ENCODE results near the gene FBXL14.

Gene FBXL14

DNA sequence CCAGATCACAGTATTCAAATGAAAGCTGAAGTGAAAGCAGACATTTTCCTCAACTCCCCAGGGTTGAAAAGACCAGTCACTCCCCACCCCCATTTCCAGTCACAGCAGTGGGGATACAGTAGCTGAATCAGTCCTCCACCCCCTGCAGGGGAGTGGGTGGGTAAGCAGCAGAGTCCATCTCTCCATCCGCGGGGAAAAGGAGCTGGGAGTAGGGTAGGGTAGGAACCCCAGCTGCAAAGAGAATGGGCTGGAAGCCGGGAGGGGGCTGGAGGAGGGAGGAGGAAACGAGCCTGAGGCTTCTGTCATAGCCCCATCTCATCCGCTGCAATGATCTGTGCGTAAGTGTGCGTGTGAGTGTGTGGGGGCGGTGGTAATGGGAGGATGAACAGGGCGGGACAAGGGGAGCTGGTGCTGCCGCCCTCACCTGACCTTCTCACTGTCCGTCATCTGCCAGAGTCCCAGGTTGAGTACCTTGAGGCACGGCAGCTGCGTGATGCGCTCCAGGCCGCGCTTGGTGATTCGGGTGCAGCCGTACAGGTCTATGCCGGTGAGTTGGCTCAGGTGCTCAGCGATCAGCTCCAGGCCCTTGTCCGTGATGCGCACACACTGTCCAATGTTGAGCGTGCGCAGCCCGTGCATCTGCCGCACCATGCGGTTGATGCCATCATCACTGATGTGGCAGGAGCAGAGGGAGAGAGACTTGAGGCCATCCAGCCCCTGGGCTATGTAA, 1.8 kb downstream of the FBXL14 start:
- DNase-seq: peak in 1 of 2 donors; percentile 27

DNA sequence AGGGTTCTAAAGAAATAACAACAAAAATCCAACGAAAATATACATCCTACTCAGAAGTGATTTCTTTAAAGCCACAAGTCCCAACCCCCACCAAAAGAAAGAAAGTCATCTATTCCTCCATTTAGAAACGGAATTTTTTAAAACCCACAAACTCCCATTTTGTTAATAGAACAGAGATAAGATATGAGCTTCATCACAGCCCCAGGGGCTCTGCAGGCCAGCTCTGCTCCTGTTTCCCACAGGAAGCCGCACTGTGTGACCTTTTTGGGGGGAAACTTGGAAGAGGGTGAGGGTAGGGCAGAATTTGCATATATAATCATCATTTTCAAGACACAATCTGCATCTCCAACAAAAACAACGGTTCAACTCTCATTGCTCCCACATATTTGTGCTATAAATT, 2.8 kb downstream of the FBXL14 start:
- no peak for DNase-seq

GRCh38 chr12:1591034-1591433, 3.3 kb downstream of the FBXL14 start:
- DNase-seq: no peak

- peak; percentile 39 to 69 for DNase-seq
These were observed 4.0 kb downstream of the FBXL14 start for GRCh38 chr12:1590221-1590979.

- no peak for DNase-seq
These were observed 5.8 kb downstream of the FBXL14 start for GRCh38 chr12:1588575-1588947.

DNA sequence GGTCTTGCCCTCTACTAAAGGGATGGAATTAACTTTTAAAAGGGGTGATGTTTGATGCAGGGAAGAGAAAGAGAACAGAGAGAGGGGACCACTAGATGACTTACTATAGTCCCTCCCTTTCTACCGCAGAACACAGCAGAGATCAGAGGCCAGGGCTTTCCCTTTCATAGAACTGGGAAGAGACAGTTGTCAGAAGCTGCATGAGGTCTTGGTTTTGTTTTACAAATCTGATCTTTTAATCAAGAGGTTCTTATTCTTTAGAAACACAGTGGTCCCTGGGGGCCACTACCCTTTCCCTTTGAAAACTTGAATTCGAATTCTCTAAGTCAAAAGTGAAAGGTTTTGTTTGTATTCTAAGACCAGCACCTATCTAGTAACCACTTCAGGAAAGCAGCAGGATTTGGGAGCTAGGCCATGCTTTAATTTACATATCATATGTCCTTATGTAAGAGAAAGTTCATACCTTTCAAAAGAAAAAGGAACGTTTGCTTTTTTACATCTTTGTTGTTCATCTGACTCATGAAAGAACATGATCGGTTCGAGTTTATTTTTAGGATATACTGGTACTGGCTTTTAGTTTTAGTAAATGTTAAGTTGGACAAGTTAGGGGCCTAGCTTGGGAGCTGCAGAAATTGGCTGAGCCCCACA, 6.3 kb downstream of the FBXL14 start:
- DNase-seq: peak in 1 of 2 donors; percentile 27

- no peak for DNase-seq
These were observed 10.1 kb downstream of the FBXL14 start for GRCh38 chr12:1584326-1584725.

- DNase-seq: peak; percentile 53 to 88
These were observed 10.8 kb downstream of the FBXL14 start for GRCh38 chr12:1583421-1584078.

GRCh38 chr12:1582709-1583050, 11.7 kb downstream of the FBXL14 start:
- no peak for DNase-seq

GRCh38 chr12:1581973-1582708, 12.2 kb downstream of the FBXL14 start:
- no peak for DNase-seq

- DNase-seq: no peak
These were observed 13.9 kb downstream of the FBXL14 start for GRCh38 chr12:1580526-1580925.

- DNase-seq: no peak
These were observed 14.5 kb downstream of the FBXL14 start for GRCh38 chr12:1579651-1580435.

DNA sequence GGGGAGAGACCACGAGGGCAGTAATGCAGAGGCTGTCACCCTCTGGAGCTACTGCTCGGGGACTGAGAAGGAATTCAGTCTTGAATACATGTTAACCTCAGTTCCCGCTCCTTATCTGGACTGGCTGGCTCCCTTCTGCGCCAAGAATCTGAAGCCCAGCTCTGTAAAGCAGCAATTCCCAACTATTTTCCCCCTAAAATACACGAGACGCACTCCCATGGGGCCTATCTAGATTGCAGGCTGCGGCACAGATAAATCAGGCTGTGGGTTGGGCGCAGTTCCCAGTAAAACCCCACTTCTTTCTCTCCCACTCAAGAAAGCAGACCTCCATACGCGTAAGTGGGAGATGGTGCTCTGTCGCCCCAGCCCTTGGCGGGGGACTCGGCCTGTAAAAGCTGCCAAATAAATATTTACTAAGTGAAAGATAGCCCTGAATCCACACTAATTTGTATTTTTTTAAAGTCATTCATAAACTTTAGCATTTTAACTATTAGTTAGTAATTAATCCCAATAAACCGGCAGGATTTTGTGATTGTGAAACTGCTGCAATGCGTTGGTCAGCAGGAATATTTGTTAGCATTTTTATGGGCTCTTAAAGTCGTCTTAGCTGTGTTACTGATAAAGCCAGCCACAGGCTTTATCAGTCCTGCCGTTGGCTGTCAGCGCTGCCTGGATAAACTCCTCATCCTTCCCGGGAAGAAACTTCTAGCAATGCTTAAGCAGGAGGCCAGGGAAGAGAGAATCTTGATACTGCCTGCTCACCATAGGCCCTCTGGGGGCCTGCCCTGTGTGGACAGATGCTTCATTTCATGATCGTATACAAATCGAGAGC, 17.8 kb downstream of the FBXL14 start:
- no peak for DNase-seq

DNA sequence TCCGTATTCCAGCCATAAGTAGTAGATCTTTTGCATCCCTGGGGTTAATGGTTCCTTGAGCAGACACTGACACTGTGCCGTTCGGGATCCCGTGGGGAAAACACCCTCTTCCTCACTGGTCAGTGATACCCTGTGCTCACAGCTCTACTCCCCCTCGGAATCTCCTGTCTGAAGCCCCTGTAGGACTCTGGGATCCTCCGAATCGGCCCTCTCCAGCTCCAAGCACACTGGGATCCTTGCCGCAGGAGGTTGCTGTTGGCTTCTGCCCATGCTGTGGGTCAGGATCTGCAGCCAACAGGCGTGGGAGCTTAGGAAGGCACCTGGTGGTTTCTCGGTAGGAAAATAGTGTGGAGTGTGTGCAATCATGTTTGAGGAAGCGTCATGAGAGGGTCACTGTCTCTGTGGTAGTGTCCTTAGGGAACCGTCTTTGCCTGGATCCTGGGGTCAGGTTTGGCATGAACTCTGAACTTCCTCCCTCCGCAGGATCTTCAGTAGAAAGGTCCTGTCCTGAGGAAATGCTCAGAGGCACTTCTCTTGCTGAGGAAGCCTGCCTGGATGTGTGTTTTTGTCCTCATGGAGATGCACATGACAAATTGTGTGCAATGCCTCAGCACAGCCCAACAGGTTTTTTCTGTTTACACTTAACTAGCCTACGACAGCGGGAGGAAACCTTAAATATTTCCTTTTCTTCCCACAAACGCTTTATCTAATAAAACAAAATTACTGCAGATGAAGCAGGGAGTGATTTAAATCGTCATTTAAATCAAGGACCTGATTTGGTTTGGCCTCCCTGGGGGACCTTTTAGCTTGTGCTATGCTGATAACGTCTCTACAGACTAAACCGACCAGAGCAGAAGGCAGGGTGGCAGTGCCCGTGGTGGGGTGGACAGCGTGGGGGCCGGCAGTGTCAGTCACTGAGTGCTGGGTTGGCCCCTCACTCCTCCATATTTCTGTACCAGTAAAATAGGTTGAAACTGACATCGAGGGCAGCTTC, 18.7 kb downstream of the FBXL14 start:
- DNase-seq: no peak

DNA sequence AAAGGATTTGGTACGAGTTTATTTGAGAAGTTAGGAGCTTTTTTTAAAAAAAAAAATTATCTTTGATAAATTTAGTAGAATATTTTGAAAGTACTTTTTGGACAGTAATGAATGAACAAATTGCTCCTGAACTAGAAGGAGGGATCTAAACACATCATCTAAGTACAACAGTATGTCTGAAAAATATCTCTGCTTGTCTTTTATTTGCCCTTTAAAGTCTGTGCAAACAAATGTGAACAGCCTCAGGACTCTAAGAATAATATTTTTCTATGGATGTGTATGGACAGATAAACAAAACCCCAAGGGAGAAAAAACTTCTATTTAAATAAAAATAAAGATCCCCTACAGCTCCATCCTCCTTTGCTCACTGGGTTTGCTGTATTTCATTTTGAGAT, 19.5 kb downstream of the FBXL14 start:
- no peak for DNase-seq

DNA sequence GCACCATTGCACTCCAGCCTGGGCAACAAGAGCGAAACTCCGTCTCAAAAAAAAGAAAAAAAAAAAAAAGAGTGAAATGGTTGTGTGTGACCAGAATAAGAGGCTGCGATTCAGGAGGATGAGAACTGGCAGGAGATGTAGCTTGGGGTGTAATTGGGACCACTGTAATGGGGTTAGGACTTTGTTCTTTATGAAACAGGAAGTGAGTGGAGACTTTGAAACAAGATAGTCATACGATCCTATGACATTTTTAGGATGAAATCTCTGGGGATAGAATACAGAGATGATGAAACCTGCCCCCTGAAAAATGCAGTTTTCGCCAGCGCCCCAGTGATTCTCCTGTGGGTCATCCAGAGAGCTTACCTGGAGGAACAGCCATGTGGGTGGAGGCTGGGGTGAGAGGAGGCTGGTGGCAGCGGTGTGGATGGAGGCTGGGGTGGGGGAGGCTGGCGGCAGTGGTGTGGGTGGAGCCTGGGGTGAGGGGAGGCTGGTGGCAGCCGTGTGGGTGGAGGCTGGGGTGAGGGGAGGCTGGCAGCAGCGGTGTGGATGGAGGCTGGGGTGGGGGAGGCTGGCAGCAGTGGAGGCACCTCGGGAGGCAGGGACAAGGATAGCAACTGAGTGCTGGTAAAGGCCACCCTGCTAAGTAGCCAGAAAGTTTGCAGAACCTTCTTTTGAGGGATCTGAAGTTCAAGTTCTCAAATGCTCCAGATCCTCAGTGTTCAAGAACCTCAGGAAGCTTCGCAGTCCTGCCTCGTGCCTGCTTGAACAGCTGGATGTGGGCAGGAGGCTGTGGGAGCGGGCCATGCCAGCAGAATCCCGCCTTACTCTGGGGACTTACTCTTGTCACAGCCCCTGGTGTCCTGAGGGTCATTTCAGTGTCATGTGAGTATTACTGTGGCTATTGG, 20.2 kb downstream of the FBXL14 start:
- DNase-seq: no peak

GRCh38 chr12:1572731-1573130, 21.6 kb downstream of the FBXL14 start:
- DNase-seq: no peak

DNA sequence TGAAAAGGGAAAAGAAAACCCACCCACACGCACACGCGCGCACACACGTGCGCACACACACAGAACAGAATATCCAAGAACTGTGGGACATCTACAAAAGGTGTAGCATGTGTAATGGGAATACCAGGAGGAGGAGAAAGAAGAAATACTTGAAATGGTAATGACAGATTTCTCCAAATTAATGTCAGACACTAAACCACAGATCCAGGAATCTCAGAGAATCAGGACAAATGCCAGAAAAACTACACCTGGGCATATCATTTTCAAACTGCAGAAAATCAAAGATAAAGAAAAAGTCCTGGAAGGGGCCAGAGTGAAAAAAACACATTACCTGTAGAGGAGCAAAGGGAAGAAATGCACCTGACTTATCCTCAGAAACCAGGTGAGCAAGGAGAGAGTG, 26.5 kb downstream of the FBXL14 start:
- no peak for DNase-seq
